Activated naive CD8-positive, alpha-beta T cell (primary cell): Measurements from ENCODE around the gene ODC1.
A peak's percentile ranks its signal among the peaks of the same experiment; 100 is the strongest.

Experiments
- H3K27ac Mint-ChIP-seq: one replicate; pipeline ENCODE4 v1.8.0; 2021; ENCODE audit warnings: mixed read lengths
- H3K27me3 Mint-ChIP-seq: one replicate; pipeline ENCODE4 v1.8.0; 2021; ENCODE audit warnings: mixed read lengths
- H3K36me3 Mint-ChIP-seq: one replicate; pipeline ENCODE4 v1.8.0; 2021; ENCODE audit warnings: mixed read lengths
- H3K4me1 Mint-ChIP-seq: one replicate; pipeline ENCODE4 v1.8.0; 2021; ENCODE audit warnings: low read depth, mixed read lengths
- H3K4me3 Mint-ChIP-seq: one replicate; pipeline ENCODE4 v1.8.0; 2021; ENCODE audit warnings: mild to moderate bottlenecking, mixed read lengths
- H3K9me3 Mint-ChIP-seq: one replicate; pipeline ENCODE4 v1.8.0; 2021; ENCODE audit warnings: low read depth, mixed read lengths

ODC1 gene

GRCh38 chr2:10410823-10411437 is 37.2 kb downstream of the ODC1 start:
- Mint-ChIP-seq H3K4me1 (peaks cover 40% of the 10 kb centered on the region), H3K9me3 (no peaks in the 10 kb centered on the region), H3K27ac (no peak overlapping the region), H3K27me3 (no peaks in the 10 kb centered on the region), H3K36me3 (no peaks in the 10 kb centered on the region), H3K4me3 (no peak overlapping the region)

DNA sequence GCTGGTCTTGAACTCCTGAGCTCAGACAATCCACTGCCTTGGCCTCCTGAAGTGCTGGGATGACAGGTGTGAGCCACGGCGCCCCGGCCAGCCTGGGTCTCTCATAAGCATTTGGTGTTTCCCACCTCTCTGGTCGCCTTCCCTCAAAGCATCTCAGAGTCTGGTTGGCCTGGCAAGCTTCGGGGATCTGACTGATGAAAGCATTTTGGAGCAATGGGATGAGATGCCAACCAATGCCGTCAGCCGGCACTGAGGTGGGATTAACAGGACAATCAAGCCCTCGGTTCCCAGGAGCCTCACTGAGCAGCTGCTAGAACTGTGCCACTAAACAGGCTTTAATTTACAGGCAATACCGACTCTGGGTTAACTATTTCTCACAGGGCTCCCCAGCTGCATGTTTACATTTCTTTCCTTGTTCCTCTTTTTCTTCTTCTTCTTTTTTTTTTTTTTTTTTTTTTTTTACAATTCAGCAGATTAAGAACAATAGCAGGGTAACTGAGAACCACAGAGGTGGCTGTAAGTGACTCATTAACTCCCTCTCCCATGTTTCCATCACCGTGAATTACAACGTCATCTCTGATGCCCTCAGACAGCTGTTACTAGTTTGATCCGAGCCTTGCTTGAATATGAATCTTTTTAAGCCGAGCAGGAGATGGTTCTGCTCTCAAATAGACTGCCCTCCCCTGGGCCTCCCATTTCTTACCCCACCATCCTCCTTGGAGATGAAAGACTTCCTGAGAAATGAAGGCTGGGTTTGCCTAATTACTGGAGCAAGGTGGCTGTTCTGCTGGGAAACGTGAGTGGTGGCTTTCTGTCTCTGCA is 37.9 kb downstream of the ODC1 start:
- Mint-ChIP-seq H3K27ac (no peak overlapping the region), H3K4me3 (no peak overlapping the region), H3K4me1 (peaks cover 42% of the 10 kb centered on the region), H3K27me3 (no peaks in the 10 kb centered on the region), H3K9me3 (no peaks in the 10 kb centered on the region), H3K36me3 (no peaks in the 10 kb centered on the region)

DNA sequence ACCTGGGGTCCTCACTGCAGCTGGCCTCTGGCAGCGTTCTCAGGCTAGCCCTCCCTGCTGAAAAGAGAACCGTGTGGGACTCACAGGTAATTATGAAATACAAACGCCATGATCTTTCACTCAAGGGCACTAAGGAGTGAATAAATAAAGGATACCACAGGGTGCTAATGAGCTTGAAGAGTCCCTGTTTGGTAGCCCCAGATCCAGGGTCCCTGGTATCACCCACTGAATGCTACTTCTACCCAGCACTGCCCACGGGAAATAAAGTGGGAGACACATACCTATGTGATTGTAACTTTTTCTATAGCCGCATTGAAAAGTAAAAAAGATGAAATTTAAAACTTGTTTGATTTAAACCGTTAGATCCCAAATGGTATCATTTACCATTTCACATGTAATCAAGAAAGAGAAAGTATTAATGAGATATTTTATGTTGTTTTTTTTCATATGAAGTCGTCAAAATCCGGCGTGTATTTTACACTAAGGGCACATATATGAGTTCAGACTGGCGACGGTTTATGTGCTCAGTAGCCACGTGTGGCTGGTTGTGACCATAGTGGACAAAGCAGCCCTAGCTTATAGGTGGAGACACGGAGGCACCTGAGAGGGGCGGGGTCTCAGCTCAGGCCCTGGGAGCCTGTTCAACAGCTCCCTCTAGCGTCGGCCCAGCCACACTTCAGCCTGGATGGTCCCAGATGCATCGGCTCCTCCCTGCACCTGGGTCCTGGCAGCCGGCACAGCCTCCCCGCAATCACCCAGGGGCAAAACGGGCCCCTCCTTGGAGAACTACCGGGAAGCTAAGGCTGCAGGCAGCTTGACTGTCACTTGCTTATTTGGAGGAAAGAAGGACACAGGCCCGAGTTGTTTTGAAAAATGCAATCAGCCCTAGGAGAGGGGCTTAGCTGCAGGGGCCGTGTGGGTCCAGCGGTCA is 39.2 kb downstream of the ODC1 start:
- Mint-ChIP-seq H3K27ac (peak overlapping the region; percentile 90), H3K4me1 (peaks cover 43% of the 10 kb centered on the region), H3K27me3 (no peaks in the 10 kb centered on the region), H3K9me3 (no peaks in the 10 kb centered on the region), H3K4me3 (peak overlapping the region; percentile 83), H3K36me3 (no peaks in the 10 kb centered on the region)

- no peaks in the 10 kb centered on the region for H3K27me3 Mint-ChIP-seq
- H3K9me3 Mint-ChIP-seq: no peaks in the 10 kb centered on the region
- H3K27ac Mint-ChIP-seq: peak overlapping the region; percentile 90
- H3K4me1 Mint-ChIP-seq: peaks cover 46% of the 10 kb centered on the region
- peak overlapping the region; percentile 83 for H3K4me3 Mint-ChIP-seq
- no peaks in the 10 kb centered on the region for H3K36me3 Mint-ChIP-seq
Observed at GRCh38 chr2:10407841-10408648, 40.1 kb downstream of the ODC1 start.

GRCh38 chr2:10407432-10407831 is 40.7 kb downstream of the ODC1 start:
- no peaks in the 10 kb centered on the region for H3K9me3 Mint-ChIP-seq
- peak overlapping the region; percentile 90 for H3K27ac Mint-ChIP-seq
- H3K36me3 Mint-ChIP-seq: no peaks in the 10 kb centered on the region
- no peaks in the 10 kb centered on the region for H3K27me3 Mint-ChIP-seq
- H3K4me3 Mint-ChIP-seq: peak overlapping the region; percentile 83
- H3K4me1 Mint-ChIP-seq: peaks cover 51% of the 10 kb centered on the region

DNA sequence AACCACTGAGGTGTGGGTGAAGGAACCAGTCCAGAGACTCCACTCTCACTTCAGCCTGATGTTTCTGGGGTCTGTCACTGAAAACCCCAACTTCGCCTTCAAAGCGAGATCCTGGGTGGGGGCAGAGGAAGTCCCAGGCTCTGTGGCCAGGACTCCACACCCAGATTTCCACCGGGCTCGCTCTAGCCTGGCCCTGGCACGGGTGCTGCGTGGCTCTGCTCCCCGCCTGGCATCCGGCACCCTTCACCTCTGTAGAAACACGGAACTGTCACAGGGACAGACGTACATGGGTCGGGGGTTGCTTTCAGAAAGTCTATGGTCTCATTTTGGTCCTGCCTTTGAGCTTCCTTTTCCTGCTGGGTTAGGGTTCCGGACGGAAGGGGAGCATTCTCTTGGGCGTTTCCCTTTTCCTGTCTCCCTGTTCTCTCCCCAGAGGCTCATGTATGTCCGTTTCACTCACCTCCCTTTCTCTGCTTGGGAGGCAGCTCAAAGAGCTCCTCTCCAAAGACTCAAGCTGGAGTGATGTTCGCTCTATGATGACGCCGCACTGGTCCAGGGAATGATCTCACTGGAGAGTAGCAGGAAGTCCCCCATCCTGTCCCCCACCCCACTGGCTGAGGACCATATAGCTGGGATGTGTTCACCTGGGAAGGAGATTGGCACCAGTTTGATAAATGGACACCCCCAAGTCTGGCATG is 41.5 kb downstream of the ODC1 start:
- no peaks in the 10 kb centered on the region for H3K27me3 Mint-ChIP-seq
- H3K27ac Mint-ChIP-seq: peak overlapping the region; percentile 90
- peaks cover 58% of the 10 kb centered on the region for H3K4me1 Mint-ChIP-seq
- no peaks in the 10 kb centered on the region for H3K9me3 Mint-ChIP-seq
- H3K4me3 Mint-ChIP-seq: peak overlapping the region; percentile 83
- no peaks in the 10 kb centered on the region for H3K36me3 Mint-ChIP-seq

GRCh38 chr2:10406016-10406415 is 42.1 kb downstream of the ODC1 start:
- Mint-ChIP-seq H3K27me3 (no peaks in the 10 kb centered on the region), H3K9me3 (no peaks in the 10 kb centered on the region), H3K4me1 (peaks cover 64% of the 10 kb centered on the region), H3K4me3 (no peak overlapping the region), H3K27ac (peak overlapping the region; percentile 34), H3K36me3 (no peaks in the 10 kb centered on the region)

- peaks cover 69% of the 10 kb centered on the region for H3K4me1 Mint-ChIP-seq
- H3K27ac Mint-ChIP-seq: no peak overlapping the region
- H3K27me3 Mint-ChIP-seq: no peaks in the 10 kb centered on the region
- no peaks in the 10 kb centered on the region for H3K9me3 Mint-ChIP-seq
- H3K36me3 Mint-ChIP-seq: no peaks in the 10 kb centered on the region
- no peak overlapping the region for H3K4me3 Mint-ChIP-seq
Observed at GRCh38 chr2:10405448-10405847, 42.7 kb downstream of the ODC1 start.

DNA sequence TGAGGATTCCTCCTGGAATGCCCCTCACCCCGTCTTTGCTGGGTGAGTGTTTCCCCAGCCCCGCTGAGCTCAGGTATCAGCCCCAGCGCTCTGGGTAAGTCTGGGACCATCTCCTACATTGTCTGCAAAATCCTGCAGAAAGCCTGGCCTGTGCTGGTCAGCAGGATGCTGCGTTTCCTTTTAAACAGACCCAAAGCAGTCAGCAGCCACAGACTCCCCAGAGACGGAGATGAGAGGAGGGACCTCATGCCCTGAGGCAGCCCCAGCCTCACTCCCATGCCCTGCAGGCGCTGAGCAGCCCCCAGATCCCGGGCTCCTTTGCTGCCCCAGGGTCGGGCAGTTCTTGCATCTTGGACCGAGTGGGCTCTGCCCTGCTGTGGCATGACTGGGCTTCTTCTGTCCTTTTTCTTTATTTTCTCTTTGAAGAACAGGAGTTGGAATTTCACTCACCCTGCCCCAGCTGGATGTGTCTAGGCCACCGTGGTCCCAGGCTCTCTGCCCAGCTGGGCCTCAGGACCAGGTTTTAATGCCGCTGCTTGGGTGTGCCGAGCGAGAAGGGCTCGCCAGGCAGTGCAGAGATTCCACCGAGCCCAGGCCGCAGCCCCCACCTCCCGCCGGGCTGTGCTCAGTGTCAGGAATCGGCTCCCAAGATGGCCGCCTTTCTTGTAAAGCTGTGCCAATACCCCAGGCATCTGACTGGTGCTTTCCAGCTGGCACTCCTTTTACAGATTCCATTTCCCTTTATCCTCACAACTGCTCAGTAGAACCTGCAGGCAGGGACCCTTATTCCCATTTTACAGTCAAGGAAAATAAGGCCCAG is 43.6 kb downstream of the ODC1 start:
- no peaks in the 10 kb centered on the region for H3K9me3 Mint-ChIP-seq
- H3K36me3 Mint-ChIP-seq: no peaks in the 10 kb centered on the region
- H3K4me1 Mint-ChIP-seq: peaks cover 73% of the 10 kb centered on the region
- H3K27ac Mint-ChIP-seq: no peak overlapping the region
- no peaks in the 10 kb centered on the region for H3K27me3 Mint-ChIP-seq
- no peak overlapping the region for H3K4me3 Mint-ChIP-seq

GRCh38 chr2:10402653-10403215 is 45.4 kb downstream of the ODC1 start:
- H3K27ac Mint-ChIP-seq: no peak overlapping the region
- H3K4me1 Mint-ChIP-seq: peaks cover 60% of the 10 kb centered on the region
- H3K4me3 Mint-ChIP-seq: no peak overlapping the region
- no peaks in the 10 kb centered on the region for H3K9me3 Mint-ChIP-seq
- H3K27me3 Mint-ChIP-seq: no peaks in the 10 kb centered on the region
- no peaks in the 10 kb centered on the region for H3K36me3 Mint-ChIP-seq

- H3K4me1 Mint-ChIP-seq: peaks cover 54% of the 10 kb centered on the region
- H3K27ac Mint-ChIP-seq: no peak overlapping the region
Observed at GRCh38 chr2:10402062-10402585, 46.0 kb downstream of the ODC1 start.

DNA sequence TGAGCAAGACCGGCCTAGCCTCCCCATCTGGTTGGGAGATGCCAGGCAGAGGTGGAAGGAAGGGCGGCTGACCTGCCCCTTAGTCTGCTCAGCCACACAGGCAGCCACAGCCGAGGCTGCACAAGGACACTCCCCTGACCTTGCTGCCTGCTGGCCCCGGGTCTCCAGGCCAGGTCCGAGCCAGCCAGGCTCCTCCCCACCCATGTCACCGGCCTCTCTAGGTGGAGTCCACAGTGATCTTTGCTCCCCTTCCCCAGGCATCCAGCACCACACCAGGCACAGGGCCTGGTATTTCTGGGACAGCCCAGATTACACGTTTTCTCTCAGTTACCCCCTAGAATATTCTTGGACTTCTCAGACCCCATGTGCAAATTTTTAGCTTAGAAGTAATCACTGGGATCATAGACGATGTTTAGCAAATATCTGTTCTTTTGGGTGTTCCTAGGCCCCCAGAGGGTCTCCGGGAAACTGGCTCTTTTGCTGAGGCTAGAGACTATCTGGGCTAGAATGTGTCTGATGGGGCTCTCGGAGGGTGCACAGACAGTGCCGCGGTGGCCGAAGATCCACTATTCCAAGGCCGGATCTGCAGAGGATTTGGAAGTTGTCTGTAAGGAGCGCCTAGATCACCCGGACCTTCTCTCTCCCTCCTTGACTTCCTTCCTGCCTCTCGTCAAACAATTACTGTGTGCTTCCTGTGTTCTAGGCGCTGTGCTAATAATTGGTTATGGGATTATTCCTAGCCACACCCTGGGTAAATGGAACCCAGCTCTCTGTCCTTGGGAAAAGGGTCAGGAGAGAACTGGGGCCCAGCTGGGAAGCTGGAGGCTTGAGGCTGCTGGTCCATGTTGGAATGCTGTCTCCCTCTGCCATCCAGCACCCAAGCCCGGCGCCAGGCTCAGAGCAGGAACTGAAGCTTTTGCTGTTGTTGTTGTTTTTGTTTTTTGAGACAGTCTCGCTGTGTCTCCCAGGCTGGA is 46.9 kb downstream of the ODC1 start:
- peak overlapping the region; percentile 32 for H3K4me3 Mint-ChIP-seq
- peaks cover 46% of the 10 kb centered on the region for H3K4me1 Mint-ChIP-seq
- H3K36me3 Mint-ChIP-seq: no peaks in the 10 kb centered on the region
- peak overlapping the region; percentile 86 for H3K27ac Mint-ChIP-seq
- H3K9me3 Mint-ChIP-seq: no peaks in the 10 kb centered on the region
- H3K27me3 Mint-ChIP-seq: no peaks in the 10 kb centered on the region

More at GRCh38 chr2:10402062-10402585, 46.0 kb downstream of the ODC1 start:
- Mint-ChIP-seq H3K9me3 (no peaks in the 10 kb centered on the region), H3K36me3 (no peaks in the 10 kb centered on the region), H3K4me3 (no peak overlapping the region), H3K27me3 (no peaks in the 10 kb centered on the region)
